Type B pancreatic cell (in vitro differentiated cells): ENCODE measurements around the gene TMC4. TPM values are rescaled to one million over a fixed set of nuclear protein-coding genes. Genes with fewer than 3 reads are reported as not detected.
"Not testable (repeated sequence)": the region's sequence is repeated elsewhere in the genome, so short reads cannot be mapped to it uniquely, and the experiment has no call there.

ENCODE experiments used
- DNase-seq: peaks from one replicate; pipeline ENCODE4 v3.0.0; 2021; ENCODE audit warnings: mixed read lengths; ENCODE audit not compliant: unreplicated experiment; ENCODE audit errors: extremely low spot score
- H3K27ac Mint-ChIP-seq: 2 replicates; pipeline ENCODE4 v1.8.0; 2021; ENCODE audit warnings: mild to moderate bottlenecking, mixed read lengths
- H3K27me3 Mint-ChIP-seq: 2 replicates; pipeline ENCODE4 v1.8.0; 2021; ENCODE audit warnings: mixed read lengths
- H3K36me3 Mint-ChIP-seq: 2 replicates; pipeline ENCODE4 v1.8.0; 2021; ENCODE audit warnings: mixed read lengths
- H3K4me1 Mint-ChIP-seq: one replicate; pipeline ENCODE4 v1.8.0; 2021; ENCODE audit warnings: mixed read lengths; ENCODE audit not compliant: unreplicated experiment
- H3K4me3 Mint-ChIP-seq: 2 replicates; pipeline ENCODE4 v1.8.0; 2021; ENCODE audit warnings: mild to moderate bottlenecking, mixed read lengths
- H3K9me3 Mint-ChIP-seq: 2 replicates; pipeline ENCODE4 v1.8.0; 2021; ENCODE audit warnings: mixed read lengths
- CTCF ChIP-seq: fragments of 200-600 bp; sonication (generic); conservative IDR thresholded peaks from 2 replicates; pipeline ENCODE4 v1.5.0; 2021; ENCODE audit warnings: antibody characterized with exemption, mild to moderate bottlenecking
- total RNA-seq: library from RNA; stranded (reverse); gene quantifications from 2 replicates; pipeline ENCODE4 v1.2.1, GENCODE V29; 2021; ENCODE audit warnings: low replicate concordance

The TMC4 gene
- total RNA-seq, 1 donor from 2014 or later: 24.2 TPM

GRCh38 chr19:54216869-54217268, 43.9 kb upstream of the TMC4 start:
- Mint-ChIP-seq H3K36me3 (peaks cover 5% of the 10 kb centered on the region), H3K27ac (peak overlapping the region; percentile 9), H3K4me3 (no peak overlapping the region), H3K9me3 (no peaks in the 10 kb centered on the region), H3K4me1 (peaks cover 7% of the 10 kb centered on the region), H3K27me3 (no peaks in the 10 kb centered on the region)
- no peak for TF ChIP-seq CTCF
- DNase-seq: no peak

GRCh38 chr19:54214734-54215133, 41.8 kb upstream of the TMC4 start:
- not testable (repeated sequence) for H3K9me3 Mint-ChIP-seq, DNase-seq, H3K27me3 Mint-ChIP-seq, H3K27ac Mint-ChIP-seq, H3K4me3 Mint-ChIP-seq
- H3K4me1 Mint-ChIP-seq: peaks cover 20% of the 10 kb centered on the region
- peaks cover 18% of the 10 kb centered on the region for H3K36me3 Mint-ChIP-seq

GRCh38 chr19:54214217-54214616, 41.3 kb upstream of the TMC4 start:
- H3K9me3 Mint-ChIP-seq, DNase-seq, H3K27me3 Mint-ChIP-seq, H3K27ac Mint-ChIP-seq, H3K4me3 Mint-ChIP-seq: not testable (repeated sequence)
- Mint-ChIP-seq H3K36me3 (peaks cover 18% of the 10 kb centered on the region), H3K4me1 (peaks cover 21% of the 10 kb centered on the region)

GRCh38 chr19:54211235-54211634, 38.3 kb upstream of the TMC4 start:
- no peak for TF ChIP-seq CTCF
- Mint-ChIP-seq H3K4me1 (peaks cover 27% of the 10 kb centered on the region), H3K27ac (peak overlapping the region; percentile 95), H3K27me3 (no peaks in the 10 kb centered on the region), H3K36me3 (peaks cover 19% of the 10 kb centered on the region), H3K9me3 (peaks cover 6% of the 10 kb centered on the region), H3K4me3 (peak overlapping the region; percentile 75)
- no peak for DNase-seq

- Mint-ChIP-seq H3K27ac (peak overlapping the region; percentile 95), H3K4me3 (peak overlapping the region; percentile 8), H3K36me3 (peaks cover 21% of the 10 kb centered on the region), H3K9me3 (peaks cover 6% of the 10 kb centered on the region), H3K4me1 (peaks cover 29% of the 10 kb centered on the region), H3K27me3 (no peaks in the 10 kb centered on the region)
- no peak for DNase-seq
- no peak for TF ChIP-seq CTCF
These were observed 37.0 kb upstream of the TMC4 start for GRCh38 chr19:54209811-54210494.

- Mint-ChIP-seq H3K27ac (peak overlapping the region; percentile 95), H3K36me3 (peaks cover 24% of the 10 kb centered on the region), H3K27me3 (no peaks in the 10 kb centered on the region), H3K4me1 (peaks cover 31% of the 10 kb centered on the region), H3K4me3 (peak overlapping the region; percentile 8), H3K9me3 (peaks cover 6% of the 10 kb centered on the region)
- no peak for DNase-seq
- TF ChIP-seq CTCF: no peak
These were observed 36.3 kb upstream of the TMC4 start for GRCh38 chr19:54209058-54209810.
